Tibial nerve (tissue), 4 donors: ENCODE measurements around the gene PTGER4.

Source experiments
- EP300 ChIP-seq, 2 donors: sonication (generic); formaldehyde crosslinking; IDR thresholded peaks; one replicate each; pipeline ENCODE4 v1.6.1; 2017; ENCODE audit warnings: antibody characterized with exemption in 2 of 2, mild to moderate bottlenecking in 1 of 2
- POLR2A ChIP-seq, 2 donors: fragments of 450-650 bp; IDR thresholded peaks; one replicate each; pipeline ENCODE4 v1.6.1; 2017; ENCODE audit warnings: antibody characterized with exemption in 2 of 2, mild to moderate bottlenecking in 2 of 2, moderate library complexity in 2 of 2
- TF ChIP-seq, protein P1 (sequence below), 5 experiments: fragments of 200-600 bp in 3 of 5; fragments of 450-650 bp in 2 of 5; sonication (generic) in 3 of 5; IDR thresholded peaks; one replicate each; pipeline ENCODE4 v1.5.1; 2016 to 2019; ENCODE audit warnings: antibody characterized with exemption in 5 of 5, mild to moderate bottlenecking in 3 of 5, moderate library complexity in 2 of 5

DNA sequence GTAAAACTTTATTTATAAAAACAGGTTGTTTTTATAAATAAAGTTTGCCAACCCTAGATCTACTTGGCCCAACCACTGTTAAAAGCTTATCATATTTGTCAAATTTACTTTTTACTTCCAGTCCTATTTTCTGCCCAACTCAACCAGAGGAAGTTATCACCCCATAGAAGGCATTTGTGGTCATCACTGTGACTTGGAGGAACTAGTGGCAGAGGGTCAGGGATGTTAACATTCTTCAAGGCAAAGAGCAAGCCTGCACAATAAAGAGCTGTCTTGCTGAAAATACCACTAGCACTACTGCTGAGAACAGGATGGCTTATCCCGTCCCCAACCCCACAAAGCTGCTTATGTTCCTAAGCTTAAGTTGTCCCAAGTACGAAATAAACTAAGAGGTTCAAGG, 53.7 kb downstream of the PTGER4 start:
- TF ChIP-seq POLR2A (IDR thresholded peaks at IDR 0.05) (no peak), EP300 (IDR thresholded peaks at IDR 0.05) (no peak)
- TF ChIP-seq, protein P1, sequence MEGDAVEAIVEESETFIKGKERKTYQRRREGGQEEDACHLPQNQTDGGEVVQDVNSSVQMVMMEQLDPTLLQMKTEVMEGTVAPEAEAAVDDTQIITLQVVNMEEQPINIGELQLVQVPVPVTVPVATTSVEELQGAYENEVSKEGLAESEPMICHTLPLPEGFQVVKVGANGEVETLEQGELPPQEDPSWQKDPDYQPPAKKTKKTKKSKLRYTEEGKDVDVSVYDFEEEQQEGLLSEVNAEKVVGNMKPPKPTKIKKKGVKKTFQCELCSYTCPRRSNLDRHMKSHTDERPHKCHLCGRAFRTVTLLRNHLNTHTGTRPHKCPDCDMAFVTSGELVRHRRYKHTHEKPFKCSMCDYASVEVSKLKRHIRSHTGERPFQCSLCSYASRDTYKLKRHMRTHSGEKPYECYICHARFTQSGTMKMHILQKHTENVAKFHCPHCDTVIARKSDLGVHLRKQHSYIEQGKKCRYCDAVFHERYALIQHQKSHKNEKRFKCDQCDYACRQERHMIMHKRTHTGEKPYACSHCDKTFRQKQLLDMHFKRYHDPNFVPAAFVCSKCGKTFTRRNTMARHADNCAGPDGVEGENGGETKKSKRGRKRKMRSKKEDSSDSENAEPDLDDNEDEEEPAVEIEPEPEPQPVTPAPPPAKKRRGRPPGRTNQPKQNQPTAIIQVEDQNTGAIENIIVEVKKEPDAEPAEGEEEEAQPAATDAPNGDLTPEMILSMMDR (IDR thresholded peaks at IDR 0.05): no peak
